PC-9 (cell line): Measurements from ENCODE around the gene NPC2.

Experiments used
- CTCF ChIP-seq: fragments of 200-600 bp; sonication (generic); conservative IDR thresholded peaks from 2 replicates; pipeline ENCODE4 v1.6.1; 2017; ENCODE audit warnings: mixed run types, antibody characterized with exemption, mild to moderate bottlenecking, moderate library complexity
- EZH2 ChIP-seq: fragments of 200-600 bp; sonication (generic); IDR thresholded peaks from 2 replicates; pipeline ENCODE4 v1.8.0; 2017; ENCODE audit warnings: antibody characterized with exemption, low read depth

- no peak for TF ChIP-seq CTCF
- no peak for TF ChIP-seq EZH2
Observed at GRCh38 chr14:74501691-74502090, 8.6 kb upstream of the NPC2 start.
